Islet of Langerhans (tissue), 1 donor: ENCODE measurements around the gene C5AR2.
"Not testable (repeated sequence)": the region's sequence is repeated elsewhere in the genome, so short reads cannot be mapped to it uniquely, and the experiment has no call there.

ENCODE experiments used
- FAIRE-seq: peaks from one replicate; lab custom pipeline; 2011; peaks lifted over from hg19 to GRCh38; lab: Jason Lieb, UNC

C5AR2 gene

DNA sequence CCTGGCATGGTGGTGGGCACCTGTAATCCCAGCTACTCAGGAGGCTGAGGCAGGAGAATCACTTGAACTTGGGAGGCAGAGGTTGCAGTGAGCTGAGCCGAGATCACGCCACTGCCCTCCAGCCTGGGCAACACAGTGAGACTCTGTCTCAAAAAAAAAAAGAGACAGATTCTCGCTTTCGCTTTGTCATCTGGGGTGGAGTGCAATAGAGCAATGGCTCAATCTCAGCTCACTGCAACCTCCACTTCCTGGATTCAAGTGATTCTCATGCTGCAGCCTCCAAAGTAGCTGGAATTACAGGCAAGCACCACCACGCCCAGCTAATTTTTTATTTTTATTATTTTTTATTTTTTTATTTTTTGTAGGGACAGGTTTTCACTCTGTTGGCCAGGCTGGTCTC is 56.7 kb downstream of the C5AR2 start:
- FAIRE-seq = not testable (repeated sequence)

DNA sequence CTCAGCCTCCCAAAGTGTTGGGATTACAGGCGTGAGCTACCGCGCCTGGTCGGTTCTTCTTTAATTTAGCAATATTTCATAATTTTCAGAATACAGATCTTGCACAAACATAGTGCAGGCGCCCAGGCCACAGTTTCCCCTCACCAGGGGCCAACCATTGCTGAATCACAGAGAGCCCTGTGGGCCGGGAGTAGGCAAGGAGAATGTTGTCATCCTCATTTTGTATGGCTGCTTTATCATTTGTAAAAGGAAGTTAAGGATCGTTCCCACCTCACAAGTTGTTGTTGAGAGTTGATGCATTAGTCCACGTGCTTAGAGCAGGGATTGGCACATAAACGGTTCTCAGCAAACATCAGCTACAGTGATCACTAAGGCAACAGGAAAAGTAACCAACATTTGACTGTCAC is 57.2 kb downstream of the C5AR2 start:
- no peak for FAIRE-seq

DNA sequence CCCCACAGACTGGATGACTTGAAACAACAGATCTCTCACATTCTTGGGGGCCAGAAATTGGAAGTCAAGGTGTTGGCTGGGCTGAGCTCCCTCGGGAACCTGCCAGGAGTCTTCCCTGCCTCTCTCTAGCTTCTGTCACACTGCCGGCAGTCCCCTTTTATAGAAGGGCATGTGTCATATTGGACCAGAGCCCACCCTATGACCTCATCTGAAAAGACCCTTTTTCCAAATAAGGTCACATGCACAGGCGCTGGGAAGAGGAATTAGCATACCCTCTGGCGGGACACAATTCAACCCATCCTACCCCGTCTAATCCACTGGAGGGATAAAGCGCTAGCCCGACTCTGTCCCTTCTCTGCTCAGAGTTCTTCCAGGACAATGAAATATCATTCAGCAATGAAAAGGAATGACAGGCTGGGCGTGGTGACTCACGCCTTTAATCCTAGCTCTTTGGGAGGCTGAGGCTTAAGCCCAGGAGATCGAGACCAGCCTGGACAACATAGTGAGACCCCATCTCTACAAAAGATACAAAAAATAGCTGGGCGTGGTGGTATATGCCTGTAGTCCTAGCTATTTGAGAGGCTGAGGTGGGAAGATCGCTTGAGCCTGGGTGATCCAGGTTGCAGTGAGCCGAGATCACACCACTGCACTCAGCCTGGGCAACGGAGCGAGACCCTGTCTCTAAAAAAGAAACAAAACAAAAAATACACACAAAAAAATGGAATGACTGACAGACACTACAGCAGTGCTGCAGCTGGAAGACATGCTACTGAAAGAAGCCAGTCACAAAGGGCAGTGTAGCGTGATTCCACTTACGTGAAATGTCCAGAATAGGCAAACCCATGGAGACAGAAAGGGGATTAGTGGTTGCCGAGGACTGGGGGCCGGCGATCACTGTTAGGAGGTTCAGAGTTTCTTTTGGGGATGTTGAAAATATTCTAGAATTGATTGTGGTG is 58.8 kb downstream of the C5AR2 start:
- no peak for FAIRE-seq

DNA sequence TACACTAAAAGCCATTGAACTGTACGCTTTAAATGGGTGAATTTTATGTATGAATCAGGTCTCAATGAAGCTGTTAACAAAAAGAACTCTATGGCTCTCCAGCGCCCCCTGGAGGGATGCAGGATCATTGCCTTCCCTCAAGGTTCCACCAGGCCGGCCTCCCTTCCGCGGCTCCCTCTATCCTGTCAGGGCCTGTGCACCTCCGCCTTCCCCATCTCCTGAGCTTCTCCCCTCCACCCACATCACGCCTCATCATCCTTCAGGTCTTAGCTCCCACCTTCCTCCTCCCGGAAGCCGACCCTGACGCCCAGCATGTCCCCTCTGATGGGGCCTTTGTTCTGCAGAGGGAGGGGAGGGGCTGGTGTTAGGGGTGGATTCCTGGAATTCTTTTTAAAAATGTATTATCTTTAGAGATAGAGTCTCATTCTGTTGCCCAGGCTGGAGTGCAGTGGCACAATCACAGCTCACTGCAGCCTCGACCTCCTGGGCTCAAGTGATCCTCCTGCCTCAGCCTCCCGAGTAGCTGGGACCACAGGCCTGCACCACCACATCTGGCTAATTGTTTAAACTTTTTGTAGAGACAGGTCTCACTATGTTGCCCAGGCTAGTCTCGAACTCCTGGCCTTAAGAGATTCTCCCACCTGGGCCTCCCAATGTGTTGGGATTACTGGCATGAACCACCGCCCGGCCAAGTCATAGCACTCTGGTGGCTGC is 59.7 kb downstream of the C5AR2 start:
- no peak for FAIRE-seq
